GM21529 (cell line): ENCODE data around the gene HTT-AS.
"Not testable (repeated sequence)": the region's sequence is repeated elsewhere in the genome, so short reads cannot be mapped to it uniquely, and the experiment has no call there.

Experiments used
- ATAC-seq: cut with Tn5 transposase; IDR thresholded peaks from one replicate; pipeline ENCODE4 v1.9.1; 2021; ENCODE audit not compliant: unreplicated experiment

Gene HTT-AS

DNA sequence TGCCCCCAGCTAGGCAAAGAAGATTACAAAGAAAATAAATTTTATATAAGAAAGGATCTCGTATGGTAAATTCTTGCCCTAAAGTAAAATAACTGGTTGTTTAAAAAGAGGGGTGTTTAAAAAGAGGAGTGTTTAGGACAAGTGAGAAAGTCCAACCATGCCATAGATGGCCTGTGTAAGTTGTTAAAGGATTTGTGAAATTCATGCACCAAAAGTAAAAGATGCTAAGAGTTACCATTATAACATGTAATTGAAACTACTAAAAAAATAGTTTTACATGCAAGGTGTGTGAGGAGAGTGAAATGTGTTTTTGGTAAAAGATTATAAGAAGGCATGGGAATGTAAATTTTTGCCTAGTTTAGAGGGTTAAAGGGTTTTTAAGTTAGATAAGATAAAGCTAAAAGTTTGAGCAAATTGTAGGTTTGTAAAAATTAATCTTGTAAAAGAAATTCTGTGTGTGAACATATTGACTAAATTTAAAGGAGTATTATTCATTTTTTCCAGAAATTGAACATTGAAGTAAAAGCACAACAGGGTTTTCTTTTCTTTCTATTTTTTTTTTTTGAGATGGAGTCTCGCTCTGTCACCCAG lies 20.1 kb downstream of the HTT-AS start:
- ATAC-seq, result no peak

GRCh38 chr4:3051141-3051897 lies 23.0 kb downstream of the HTT-AS start:
- ATAC-seq, result not testable (repeated sequence)

DNA sequence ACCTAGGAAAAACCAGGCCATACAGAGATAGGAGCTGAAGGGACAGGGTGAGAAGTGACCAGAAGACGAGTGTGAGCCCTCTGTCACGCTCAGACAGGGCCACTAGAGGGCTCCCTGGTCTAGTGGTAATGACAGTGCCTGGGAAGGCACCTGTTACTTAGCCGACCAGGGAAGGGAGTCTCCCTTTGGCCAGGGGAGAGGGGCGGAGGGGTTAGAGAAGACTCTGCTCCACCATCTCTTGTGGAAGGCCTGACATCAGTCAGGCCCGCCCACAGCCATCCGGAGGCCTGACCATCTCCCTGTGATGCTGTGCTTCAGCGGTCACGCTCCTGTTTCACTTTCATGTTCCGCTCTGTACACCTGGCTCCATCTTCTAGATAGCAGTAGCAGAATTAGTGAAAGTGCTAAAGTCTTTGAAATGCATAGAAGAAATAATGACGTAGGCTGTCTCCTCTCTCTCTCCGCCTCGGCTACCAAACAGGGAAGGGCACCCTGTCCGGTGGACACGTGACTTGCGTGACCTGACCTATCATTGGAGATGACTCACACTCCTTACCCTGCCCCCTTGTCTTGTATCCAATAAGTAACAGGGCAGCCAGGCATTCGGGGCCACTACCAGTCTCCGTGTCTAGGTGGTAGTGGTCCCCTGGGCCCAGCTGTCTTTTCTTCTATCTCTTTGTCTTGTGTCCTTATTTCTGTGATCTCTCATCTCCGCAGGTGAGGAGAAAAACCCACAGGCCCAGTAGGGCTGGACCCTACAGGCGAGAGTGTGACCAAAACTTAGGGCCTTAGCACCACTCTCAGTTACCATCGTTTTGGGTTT lies 26.7 kb downstream of the HTT-AS start:
- peak; percentile 95 for ATAC-seq

GRCh38 chr4:3046623-3047022 lies 27.7 kb downstream of the HTT-AS start:
- ATAC-seq, result no peak

DNA sequence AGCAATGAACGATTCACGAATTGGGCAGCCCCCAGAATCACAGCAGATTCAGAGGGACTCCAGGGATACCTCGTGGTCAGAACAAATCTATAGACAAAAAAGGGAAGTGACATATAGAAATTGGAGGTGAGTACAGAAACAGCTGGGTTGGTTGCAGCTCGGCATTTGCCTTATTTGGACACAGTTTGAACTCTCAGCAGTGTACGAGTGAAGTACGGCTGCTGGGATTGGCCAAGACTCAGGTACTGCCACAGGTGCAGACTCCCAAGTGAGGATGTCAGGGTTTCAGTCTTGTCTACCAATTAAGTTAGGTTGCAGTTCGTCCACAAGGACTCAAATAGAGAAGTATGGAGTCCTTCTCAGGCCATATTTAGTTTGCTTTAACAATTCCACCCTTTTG lies 28.2 kb downstream of the HTT-AS start:
- no peak for ATAC-seq

GRCh38 chr4:3044870-3045819 lies 29.2 kb downstream of the HTT-AS start:
- ATAC-seq, result no peak

DNA sequence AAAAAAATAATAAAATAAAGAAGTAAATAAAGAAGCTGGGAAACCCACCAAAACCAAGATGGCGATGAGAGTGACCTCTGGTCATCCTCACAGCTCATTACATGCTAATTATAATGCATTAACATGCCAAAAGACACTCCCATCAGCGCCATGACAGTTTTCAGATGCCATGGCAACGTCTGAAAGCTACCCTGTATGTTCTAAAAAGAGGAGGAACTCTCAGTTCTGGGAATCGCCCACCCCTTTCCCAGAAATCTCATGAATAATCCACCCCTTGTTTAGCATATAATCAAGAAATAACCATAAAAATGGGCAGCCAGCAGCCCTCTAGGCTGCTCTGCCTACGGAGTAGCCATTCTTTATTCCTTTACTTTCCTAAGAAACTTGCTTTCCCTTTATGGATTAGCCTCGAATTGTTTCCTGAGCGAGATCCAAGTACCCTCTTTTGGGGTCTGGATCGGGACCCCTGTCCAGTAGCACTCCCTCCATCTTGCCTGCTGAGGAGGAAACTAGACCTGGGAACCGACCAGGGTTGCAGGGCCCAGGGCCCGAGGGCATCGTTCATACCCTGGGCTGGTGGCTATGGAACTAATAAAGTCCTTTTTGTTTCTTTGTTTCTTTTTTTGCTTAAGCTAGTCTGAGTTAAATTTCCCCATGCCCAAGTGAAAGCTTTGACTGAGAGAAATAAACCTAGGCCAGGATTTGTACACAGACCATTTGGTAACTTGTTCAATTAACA lies 30.9 kb downstream of the HTT-AS start:
- ATAC-seq, result no peak

- ATAC-seq, result no peak
Observed at GRCh38 chr4:3042226-3042625, 32.1 kb downstream of the HTT-AS start.

DNA sequence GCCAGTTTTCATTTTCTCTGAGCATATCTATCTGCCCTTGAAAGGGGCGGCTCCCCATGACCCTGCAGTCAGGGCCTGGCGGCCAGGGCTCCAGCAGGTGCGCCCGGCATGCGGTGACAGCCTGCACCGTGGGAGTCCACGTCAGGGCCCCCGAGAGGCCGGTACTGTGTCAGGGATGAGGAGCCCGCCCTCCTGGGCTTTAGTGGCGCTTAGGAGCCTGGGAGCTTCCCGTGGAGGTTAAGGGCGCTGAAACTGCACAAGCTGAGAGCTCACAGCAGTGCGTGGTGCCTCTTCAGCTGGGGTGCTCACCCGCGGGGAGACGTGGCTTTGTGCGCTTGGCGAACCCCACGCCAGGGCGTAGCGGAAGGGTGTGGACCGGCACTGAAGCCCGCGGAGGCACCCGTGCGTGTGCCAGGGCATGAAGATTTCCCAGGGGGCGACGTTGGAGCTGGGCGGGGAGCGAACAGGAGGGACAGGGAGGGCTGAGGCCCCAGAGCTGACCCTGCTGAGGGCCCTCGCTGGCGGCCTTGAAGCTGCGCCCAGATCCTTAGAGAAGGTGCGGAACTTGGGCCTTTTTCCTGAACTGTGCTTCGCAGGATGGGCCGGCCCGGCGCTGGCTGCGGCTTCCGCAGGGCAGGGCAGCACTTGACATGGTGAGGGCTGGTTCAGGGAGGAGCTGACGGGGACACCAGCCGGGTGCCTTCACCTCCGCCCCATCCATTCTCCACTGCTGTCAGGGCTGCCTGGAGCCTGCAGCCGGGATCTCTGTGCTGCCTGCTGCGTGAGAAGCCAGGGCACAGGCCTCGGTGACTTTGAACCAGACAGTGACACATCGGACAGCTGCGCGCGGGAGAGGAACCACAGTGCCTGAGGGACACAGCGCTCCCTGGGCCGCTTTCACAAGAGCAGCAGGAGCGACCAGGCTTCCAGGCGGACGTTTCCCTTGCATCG lies 32.9 kb downstream of the HTT-AS start:
- peak; percentile 27 for ATAC-seq

GRCh38 chr4:3040452-3041191 lies 33.7 kb downstream of the HTT-AS start:
- ATAC-seq, result peak; percentile 50

GRCh38 chr4:3039706-3040366 lies 34.5 kb downstream of the HTT-AS start:
- no peak for ATAC-seq

- no peak for ATAC-seq
Observed at GRCh38 chr4:3037957-3038461, 36.3 kb downstream of the HTT-AS start.

DNA sequence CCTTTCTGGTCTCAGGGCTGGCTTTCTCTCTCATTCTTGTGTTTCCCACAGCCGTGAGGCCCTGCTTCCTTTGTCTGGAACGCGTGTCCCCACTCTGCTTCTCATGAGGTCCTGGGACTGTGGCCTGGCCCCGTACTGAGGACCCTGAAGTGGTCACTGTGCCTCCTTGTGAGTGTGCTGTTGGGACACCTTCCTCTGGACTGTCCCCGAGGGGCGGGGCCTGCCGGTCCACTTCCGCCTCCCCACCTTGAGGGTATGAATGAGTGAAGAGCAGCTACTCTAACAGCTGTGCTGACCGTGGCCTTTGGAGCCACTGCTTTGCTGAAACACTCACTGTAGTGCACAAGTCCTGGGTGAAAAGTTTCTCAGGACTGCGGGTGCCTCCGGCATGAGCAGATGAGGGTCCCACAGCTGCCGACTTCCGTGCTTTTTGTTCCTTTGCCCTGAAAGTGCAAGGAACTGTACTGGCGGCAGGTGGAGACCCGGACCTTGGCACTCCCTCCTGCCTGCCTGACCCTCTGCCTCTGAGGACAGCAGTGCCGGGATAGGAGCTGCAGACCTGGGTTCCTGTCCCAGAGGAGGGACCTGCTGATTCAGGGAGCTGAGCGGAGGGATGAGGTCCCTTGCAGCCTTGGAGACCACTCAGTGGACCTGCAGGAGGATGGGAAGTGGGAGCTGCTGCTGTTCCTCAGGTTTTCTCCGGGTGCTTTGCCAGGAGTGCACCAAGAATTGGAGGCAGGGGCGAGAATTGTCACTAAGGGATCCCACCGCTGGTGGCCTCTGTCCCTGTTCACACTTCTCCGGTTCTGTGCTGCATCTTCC lies 38.0 kb downstream of the HTT-AS start:
- no peak for ATAC-seq

GRCh38 chr4:3035674-3036073 lies 38.7 kb downstream of the HTT-AS start:
- no peak for ATAC-seq

GRCh38 chr4:3035249-3035648 lies 39.1 kb downstream of the HTT-AS start:
- no peak for ATAC-seq

GRCh38 chr4:3034231-3034630 lies 40.1 kb downstream of the HTT-AS start:
- ATAC-seq, result no peak
